Measurements from ENCODE around the gene BRF1. TPM values are rescaled to one million over a fixed set of nuclear protein-coding genes. Genes with fewer than 3 reads are reported as not detected.

The BRF1 gene
- total RNA-seq, 1 experiment from 2014 or later, result 41.2 TPM

DNA sequence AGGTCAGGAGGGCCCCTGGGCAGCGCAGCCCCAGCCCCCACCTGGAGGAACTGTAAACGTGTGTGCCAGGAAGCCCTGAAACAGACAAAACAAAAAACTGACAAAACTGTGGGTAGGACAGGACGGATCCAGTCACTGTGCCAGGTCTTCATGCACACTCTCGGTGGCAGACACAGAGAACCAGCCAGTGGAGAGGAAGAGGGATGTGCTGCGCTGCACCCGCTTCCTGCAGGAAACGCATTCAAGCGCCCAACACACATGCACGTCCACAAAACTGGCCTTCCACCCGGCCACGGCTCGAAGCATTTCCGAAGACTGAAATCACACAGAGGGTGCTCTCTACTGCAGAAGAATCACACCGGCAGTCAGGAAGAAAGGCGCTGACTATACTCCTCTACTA, 16.9 kb downstream of the BRF1 start:
- Histone ChIP-seq H3K79me2 (ENCODE audit: insufficient read depth, low read length) (peaks cover 58% of the 10 kb centered on the region), H4K20me1 (ENCODE audit: insufficient read depth) (no peaks in the 10 kb centered on the region), H3K9me3 (ENCODE audit: control insufficient read depth in 1 of 2, insufficient read depth in 1 of 2, low read depth in 1 of 2, low read length in 2 of 2) (no peaks in the 10 kb centered on the region), H3K4me2 (ENCODE audit: low read length) (no peak overlapping the region), H3K9ac (ENCODE audit: low read length) (no peak overlapping the region), H3K4me1 (ENCODE audit: control insufficient read depth in 1 of 2, insufficient read depth in 2 of 2, low read length in 2 of 2) (no peaks in the 10 kb centered on the region), H3K27ac (ENCODE audit: low read depth, low read length) (no peak overlapping the region), H3K36me3 (ENCODE audit: control insufficient read depth in 1 of 2, insufficient read depth in 2 of 2, low read length in 2 of 2) (peaks cover 0 to 3% of the 10 kb centered on the region in 2 experiments; a peak in 1 of 4 replicates), H3K9me2 (ENCODE audit: insufficient read depth) (no peaks in the 10 kb centered on the region), H3K27me3 (ENCODE audit: insufficient read depth, low read length) (no peaks in the 10 kb centered on the region), H3K4me3 (replicated peaks in 1 of 2; ENCODE audit: low read depth in 1 of 2, low read length in 2 of 2) (no peak overlapping the region), H2AFZ (ENCODE audit: low read depth, low read length, poor library complexity, severe bottlenecking) (no peak overlapping the region)
- TF ChIP-seq POLR2AphosphoS5 (IDR thresholded peaks at IDR 0.05; ENCODE audit: low read depth, low read length), result no peak
- no peak for TF ChIP-seq ZNF274 (IDR thresholded peaks at IDR 0.05; ENCODE audit: low read depth, low read length)
- TF ChIP-seq SIN3A (IDR thresholded peaks at IDR 0.05; ENCODE audit: low read depth), result no peak
- TF ChIP-seq YY1 (IDR thresholded peaks at IDR 0.05; ENCODE audit: extremely low read depth, insufficient replicate concordance, low read depth, low read length), result no peak
- TF ChIP-seq JUND (IDR thresholded peaks at IDR 0.05), result no peak
- TF ChIP-seq RAD21 (IDR thresholded peaks at IDR 0.05; ENCODE audit: low read depth), result no peak
- TF ChIP-seq SRF (IDR thresholded peaks at IDR 0.05; ENCODE audit: low read depth), result no peak
- no peak for TF ChIP-seq TCF7L2 (IDR thresholded peaks at IDR 0.05; ENCODE audit: borderline replicate concordance, extremely low read depth, insufficient read depth, insufficient read length)
- TF ChIP-seq CTCF (IDR thresholded peaks at IDR 0.05 in 2 of 3, conservative IDR thresholded peaks at IDR 0.05 in 1 of 3; ENCODE audit: borderline replicate concordance in 1 of 3, insufficient read depth in 1 of 3, low read depth in 2 of 3, low read length in 2 of 3), result no peak
- no peak for TF ChIP-seq EGR1 (IDR thresholded peaks at IDR 0.05; ENCODE audit: low read depth)
- no peak for DNase-seq (ENCODE audit: low read depth, low spot score)
- intact Hi-C loops (cut with micrococcal nuclease), result no loop called here
- POLR2A ChIA-PET, result no interaction called here
- CTCF ChIA-PET, result no interaction called here
- no TSS peak for BruUV-seq (replicated peaks)
- ATAC-seq, result no peak
- RAD21 ChIA-PET (ENCODE audit: low non-redundant PET in 1 of 2, low total read pairs in 2 of 2, uncharacterized antibody in 2 of 2, unreplicated experiment in 2 of 2), result no interaction called here

Measured in HCT116 (cell line).